GM19239 (cell line): ENCODE data around the gene ATIC.
"Not testable (repeated sequence)": the region's sequence is repeated elsewhere in the genome, so short reads cannot be mapped to it uniquely, and the experiment has no call there.

Experiments used
- DNase-seq: peaks from one replicate; pipeline ENCODE4 v3.0.0; 2011; ENCODE audit warnings: low spot score; ENCODE audit not compliant: insufficient read length
- FAIRE-seq: peaks from 2 replicates; lab custom pipeline; 2011; peaks lifted over from hg19 to GRCh38; lab: Jason Lieb, UNC

ATIC gene

DNA sequence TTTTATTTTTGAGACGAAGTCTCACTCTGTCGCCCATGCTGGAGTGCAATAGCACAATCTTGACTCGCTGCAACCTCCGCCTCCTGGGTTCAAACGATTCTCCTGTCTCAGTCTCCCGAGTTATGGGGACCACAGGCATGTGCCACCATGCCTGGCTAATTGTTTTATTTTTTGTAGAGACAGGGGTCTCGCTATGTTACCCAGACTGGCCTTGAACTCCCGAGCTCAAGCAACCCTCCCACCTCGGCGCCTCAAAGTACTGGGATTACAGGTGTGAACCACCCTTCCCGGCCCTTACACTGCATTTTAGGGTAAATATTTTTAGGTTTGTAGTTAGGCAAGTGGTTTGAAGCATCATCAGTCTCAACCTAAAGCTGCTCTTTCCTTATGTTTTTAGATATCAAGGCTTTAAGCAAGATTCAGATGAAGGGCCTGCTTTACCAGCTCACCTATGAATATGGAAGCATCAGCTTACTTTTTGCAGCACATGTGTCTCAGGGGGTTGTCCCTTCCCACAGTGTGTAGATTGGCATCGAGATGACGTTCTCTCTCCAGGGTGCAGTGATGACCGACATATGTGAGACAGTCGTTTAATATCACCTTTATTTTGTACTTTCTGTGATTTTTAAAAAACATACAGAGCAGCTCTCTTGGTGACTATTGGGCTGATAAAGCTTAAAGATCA lies 47.2 kb downstream of the ATIC start:
- DNase-seq (no peak), FAIRE-seq (no peak)

DNA sequence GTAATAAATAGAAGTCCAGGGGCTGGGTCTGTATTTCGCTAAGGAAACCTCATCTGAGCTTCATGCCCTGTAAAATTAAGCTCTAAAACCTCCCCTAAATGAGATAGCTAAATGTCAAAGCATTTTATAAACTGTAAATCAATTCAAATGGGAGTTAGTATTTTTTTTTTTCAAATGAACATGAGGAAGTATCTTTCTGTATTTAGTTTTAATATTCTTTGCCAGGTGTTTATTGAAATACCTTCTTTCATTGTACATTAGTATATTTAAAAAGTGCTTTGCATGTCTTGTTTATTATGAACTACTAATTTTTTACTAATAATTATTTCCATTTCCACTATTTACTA lies 47.7 kb downstream of the ATIC start:
- DNase-seq: no peak
- FAIRE-seq: no peak

DNA sequence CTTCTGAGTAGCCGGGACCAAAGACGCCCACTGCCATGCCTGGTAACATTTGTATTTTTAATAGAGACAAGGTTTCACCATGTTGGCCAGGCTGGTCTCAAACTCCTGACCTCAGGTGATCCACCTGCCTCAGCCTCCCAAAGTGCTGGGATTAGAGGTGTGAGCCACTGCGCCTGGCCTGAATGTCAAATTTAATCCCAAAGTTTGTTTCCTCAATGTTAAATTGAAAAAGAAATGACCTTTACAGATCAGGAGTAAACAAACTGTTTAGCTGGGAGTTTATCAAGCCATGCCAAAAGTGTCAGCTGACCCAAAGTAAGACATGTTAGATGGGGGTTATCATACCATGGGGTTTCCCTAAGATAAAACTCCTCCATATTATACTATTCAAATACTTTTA lies 48.2 kb downstream of the ATIC start:
- not testable (repeated sequence) for DNase-seq, FAIRE-seq

DNA sequence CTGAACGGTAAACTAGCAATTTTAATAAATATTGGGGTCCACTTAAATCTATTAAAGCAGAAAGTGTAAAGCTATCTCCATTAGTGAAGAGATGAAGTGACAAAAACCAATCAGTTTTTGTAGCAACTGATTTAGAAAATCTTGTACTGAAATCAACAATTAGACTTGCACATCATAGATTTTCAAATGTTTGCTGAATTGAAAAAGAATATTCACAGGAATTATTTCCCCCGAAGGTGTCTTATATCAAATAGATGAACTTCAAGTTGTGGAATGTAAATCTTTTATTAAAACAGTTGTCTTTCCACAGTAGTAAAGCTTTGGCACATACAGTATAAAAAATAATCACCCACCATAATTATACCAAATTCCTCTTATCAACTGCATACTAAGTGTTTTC lies 48.7 kb downstream of the ATIC start:
- DNase-seq: no peak
- FAIRE-seq: no peak

DNA sequence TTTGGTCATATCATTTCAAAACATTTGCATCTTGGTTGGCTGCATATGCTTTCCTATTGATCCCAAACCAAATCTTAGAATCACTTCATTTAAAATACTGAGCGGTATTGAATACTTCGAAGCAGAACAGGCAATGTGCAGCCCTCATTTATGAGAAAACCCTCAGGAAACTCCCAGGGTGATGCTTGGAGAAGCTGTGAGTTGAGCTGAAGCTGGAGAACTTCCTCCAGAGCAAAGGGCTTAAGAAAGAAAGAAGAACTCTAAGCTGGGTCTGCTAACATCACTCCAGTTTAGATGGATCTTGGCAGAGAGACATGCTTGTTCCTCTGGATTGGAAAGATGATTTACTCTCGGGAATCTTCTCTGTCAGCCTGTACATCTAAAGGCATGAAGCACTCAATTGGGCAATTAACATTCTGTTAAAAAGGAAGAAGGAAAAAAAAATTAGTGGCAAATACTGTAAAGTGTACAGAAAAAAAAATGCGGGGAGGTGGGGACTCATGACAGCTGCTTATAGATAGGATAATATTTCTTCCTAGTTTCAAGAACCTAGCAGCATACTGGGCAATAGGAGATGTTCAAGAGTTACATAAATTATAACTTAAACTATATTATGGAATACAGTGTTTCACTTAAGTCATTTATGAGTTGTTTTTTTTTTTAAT lies 49.5 kb downstream of the ATIC start:
- FAIRE-seq: no peak
- no peak for DNase-seq

DNA sequence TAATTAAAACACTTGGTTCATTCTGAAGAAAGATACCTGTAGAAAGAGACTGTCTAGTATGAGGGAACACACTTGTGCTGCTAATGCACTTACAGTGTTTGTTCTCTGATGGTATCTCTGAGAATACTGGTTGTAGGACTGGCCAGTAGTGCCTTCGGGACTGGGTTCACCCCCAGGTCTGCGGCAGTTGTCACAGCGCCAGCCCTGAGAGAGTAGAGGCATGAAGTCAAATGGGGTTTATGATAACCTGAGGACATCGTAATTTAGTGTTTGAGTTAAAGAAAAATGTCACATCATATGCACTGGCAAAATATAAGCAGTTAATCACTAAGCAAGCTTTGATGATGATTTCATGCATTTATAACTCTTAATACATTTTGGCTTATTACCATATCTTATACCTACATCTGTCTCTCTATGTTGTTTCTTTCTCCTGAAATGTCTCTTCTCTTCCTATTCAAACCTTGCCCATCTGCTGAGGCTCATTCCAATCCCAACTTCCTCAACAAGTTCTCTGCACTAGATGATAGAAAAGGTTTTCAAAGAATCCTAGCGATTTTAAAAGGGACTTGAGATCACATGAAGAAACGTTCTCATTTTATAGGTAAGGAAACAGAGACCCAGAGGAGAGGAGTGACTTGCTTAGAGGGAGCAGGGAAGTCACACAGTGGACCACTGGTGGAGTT lies 50.2 kb downstream of the ATIC start:
- DNase-seq: no peak
- FAIRE-seq: no peak

DNA sequence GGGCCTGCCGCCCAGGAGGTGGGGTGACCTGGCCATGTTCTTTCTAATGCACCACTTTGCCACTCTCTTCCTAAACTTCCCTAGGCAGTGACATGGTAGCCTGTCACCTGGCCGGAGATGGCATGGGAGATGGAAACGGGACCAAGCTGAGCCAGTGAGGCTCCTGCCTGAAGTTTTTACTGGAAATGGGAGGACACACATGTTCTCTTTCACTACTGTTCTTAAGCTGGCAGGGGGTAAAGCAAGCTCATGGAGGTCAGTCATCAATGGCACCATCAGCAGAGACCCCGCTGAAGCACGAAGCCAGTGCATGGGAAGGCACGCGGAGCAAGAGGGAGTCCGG lies 50.7 kb downstream of the ATIC start:
- FAIRE-seq (no peak), DNase-seq (no peak)

DNA sequence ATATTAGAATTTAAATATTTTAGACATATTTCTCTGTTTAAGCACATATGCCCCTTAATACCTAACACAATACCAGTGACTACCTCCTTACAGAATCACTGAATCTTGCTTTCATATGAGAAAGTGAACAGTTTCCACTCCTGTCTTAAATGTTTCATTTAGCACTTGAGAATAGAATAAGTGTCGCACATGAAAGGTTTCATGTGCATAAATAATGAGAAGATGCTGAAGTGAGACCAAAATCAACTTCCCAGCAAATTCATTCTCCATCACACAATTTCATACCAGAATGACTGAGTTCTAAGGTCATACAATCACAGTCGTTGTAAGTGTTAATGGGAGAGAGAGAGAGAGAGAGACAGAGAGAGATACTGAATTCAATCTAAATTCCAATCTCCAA lies 51.2 kb downstream of the ATIC start:
- no peak for FAIRE-seq

DNA sequence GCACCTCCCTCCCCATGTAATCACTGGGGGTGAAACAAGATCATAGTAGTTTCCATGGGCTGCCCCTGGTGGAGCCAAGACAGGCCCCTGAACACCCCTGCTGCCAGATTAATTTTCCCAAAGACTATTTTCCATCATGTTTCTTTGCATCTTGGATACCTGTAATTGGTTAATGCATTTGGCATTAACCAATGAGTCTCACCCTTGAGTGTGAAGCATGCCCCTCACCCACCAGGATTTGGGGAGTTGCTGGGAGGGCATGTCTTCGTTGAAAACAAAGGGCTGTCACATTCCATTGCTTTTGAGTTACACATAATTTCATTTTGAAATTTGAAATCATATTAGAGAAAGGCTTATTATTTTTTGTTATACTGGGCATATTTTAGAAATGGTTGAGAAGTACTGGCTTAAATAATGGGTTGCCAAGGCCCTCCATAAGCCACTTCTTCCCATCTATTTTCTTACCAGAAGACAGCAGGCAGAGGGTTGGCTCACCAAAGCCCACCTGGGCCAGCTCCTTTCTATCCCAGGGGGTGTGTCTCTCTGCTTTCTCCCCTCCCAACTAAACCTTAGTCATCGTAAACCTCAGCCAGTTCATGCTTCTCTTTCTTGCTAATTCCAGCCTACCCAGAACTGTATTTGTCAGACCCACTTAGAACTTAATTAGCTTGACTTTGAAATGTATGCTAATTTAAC lies 51.8 kb downstream of the ATIC start:
- FAIRE-seq: no peak
- DNase-seq: no peak

More for the DNA sequence above, 51.2 kb downstream of the ATIC start:
- no peak for DNase-seq

DNA sequence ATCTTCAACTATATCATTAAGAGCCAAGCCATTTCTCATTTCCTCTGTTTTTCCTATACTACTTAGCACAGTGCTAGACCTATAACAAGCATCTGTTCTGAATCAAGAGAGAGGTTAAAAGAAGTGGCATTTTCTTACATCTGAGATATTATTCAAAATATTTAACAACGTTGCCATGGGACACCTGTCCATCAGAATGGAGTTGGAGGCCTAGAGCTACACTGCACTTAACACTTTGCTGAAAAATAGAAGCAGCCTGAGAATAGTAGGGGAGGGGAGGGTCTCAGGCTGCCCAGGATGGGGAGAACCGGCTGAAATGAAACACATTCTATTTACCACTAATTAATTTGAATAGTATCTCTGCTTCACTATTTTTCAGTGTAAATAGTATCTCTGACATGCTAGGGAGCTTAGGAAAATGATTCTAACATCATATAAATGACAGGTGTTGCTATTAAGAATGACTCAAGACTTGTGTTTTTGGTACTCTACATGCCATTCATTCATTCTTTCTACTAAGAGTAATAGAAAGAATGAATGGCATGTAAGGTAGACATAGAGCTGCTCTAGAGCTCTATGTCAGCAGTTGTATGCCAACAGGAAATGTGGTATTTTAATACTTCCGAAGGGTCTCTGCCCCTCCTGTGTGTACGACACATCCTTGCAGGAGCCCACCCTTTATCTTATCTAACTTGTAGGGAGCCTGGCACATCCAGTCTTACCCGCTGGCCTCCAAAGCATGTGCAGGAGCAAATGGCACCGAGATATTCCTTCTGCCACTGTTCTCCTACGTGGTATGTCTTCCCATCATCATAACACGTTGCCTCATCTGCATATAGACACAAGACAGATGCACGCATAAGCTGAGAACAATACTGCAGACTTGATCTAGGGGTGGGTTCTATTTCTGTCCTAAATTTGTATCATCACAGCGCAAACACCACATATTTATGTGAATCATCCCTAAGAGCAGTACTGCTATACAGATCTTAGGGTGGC lies 52.6 kb downstream of the ATIC start:
- DNase-seq (no peak), FAIRE-seq (no peak)

DNA sequence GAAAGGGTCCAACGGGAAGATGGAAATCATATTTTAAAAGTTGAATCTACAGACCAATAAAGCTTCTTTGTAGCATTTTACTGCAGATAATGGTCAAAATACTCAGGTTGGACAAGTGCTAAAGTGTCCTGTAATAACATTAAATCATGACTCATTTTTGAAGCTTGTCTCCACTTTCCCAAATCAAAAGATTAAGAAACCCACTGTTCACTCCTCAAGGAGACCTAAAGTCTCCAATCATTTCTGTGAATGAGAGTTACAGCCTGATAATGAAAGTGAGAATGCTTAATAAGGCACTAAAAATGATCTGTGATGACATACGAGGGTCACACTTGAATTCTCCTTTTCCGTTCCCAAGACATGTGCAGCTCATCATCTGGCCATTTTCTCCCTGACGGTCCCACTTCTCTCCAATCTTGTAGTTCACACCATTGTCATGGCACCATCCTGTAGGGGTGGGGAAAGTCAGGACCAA lies 53.4 kb downstream of the ATIC start:
- FAIRE-seq (peak; percentile 72), DNase-seq (peak; percentile 6)

DNA sequence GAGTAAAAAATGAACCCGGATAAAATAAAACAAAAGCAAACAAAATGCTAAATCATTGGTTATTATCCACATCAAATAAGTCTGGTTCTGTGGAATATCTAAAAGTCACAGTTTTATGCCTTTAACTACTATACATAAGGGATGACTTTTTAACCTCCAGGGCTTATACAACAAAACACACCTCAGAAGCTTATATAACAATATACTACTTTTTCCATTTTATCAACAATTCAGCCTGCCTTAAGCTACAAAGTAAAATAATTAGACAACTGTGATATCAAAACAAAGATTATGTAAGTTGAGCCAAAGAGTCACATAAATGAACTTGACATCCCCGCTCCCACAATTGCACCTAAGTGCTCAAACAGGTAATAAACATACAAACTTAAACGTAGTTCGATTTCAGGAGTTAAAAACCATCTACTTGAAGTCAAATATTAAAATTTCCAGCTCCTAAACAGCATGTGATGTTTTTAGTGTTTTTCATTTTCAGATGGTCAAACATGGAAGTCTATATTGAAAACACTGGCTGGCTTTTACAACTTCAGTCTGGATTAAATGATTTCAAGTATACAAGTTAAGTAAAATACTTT lies 54.7 kb downstream of the ATIC start:
- no peak for DNase-seq
- no peak for FAIRE-seq

DNA sequence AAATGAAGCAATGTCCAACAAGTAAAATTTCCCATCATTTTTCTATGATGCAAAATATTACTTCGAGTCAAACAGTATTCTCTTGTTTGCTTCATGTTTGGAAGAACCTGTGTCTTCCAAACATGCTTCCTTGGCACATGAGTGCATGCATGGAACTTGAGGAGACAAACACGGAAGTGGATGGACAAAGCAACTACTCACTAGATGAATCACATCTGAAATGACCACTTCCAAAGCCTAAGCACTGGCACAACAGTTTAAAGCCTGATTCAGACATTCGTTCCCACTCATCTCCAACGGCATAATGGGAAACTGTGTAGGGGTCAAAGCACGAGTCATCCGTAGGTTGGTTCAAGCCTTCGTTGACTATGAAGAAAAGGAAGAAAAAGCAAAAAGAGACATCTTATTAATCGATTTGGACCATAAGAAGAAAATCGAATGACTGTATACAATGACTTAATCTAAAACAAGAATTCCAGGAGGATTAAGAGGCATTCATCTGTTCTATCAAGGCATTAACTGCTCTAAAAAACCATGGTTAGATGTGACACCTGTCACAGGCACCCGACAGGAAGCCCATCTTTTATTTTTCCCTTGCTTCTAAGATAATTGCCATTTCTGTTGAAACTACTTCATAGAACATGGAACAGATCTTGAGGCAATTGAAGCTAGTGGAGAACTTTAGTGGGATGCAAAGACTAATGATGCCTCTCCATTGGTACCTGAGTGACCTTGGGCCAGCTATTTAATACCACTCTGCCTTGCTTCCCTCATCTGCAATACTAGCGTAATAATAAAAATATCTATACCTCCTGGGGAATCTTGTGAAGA lies 56.0 kb downstream of the ATIC start:
- FAIRE-seq (no peak), DNase-seq (no peak)

DNA sequence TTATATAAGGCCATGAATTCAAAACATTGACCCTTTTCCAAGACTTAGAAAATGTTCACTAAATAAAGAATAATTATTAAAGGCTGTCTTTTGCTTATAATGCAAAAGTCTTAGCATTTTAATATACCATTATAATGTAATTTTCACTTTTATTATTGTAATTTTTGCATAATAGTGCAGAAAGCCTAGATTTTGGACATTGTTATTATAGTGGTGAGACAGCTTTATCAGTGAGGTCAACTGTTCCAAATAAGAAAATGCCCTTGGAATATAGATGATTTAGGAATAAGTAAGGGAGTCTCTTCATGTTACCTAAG lies 56.6 kb downstream of the ATIC start:
- no peak for DNase-seq
- no peak for FAIRE-seq

DNA sequence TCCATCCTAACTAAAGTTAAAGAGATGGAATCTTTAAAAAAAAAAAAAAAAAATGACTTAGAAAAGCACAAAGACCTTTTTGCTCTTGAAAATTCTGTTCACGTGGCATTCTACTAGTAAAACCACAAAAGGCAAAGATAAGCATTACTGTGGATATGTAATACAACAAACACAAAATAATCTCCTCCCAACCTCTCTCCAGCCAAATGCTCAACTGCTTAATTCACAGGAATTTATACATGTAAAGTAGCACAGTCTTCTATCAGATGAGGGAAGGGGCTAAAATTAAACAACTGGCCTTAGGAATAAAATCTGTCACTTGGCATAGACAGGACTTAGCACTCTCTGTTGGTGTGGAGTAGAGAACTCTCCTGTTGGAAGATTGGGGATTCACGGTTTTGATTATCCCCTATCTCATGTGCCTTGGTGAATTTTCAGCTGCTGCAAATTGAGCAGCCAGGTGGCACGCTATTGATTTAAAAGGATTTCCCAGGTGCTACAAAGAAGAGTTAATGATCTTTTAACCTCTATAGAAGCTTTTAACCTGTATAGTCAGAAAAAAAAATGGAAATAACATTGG lies 57.4 kb downstream of the ATIC start:
- DNase-seq (no peak), FAIRE-seq (no peak)

DNA sequence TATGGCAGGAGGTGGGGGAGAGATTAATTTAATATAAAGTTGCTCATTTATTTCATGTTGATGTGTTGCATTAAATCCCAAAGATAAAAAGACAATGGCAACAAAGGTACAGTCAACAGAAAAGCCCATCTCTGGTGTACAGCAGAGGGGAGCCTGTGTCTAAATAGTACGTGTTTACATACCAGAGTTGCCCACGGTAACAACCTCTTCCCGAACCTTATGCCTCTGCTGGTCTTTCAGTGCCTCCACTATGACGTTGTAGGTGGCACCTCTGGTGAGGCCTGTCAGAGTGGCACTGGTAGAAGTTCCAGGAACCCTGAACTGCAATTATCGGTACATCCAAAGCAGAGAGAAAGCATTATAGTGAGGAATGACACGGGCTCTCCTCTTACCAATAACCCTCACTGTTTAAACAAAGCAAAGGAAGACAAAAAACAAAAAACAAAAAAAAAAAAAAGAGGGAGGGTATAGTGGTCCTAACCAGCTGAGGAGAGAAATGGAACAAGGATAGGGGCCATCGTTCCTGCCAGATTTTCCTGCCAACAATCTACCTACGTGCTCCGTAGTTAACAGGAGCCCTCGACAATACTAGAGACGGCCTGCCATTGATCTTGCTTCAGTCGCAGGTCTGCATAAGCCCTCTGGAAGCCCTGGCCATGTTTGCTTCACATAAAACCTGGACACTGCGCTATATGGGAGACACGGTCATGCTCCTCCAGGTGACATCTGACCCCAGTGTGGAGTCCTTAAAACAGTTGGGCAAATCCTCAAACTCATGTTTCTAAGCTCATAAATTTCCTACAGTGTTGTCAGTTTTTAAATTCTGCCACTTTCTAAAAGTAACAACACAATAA lies 58.5 kb downstream of the ATIC start:
- DNase-seq (no peak), FAIRE-seq (no peak)
